GOT3 (cell line): ENCODE results near the gene TNKS1BP1.
"Not testable (repeated sequence)": the region's sequence is repeated elsewhere in the genome, so short reads cannot be mapped to it uniquely, and the experiment has no call there.

Experiments used
- DNase-seq: peaks from one replicate; lab custom pipeline; 2025; ENCODE audit warnings: mixed read lengths; lab: John Stamatoyannopoulos, UW

The TNKS1BP1 gene

DNA sequence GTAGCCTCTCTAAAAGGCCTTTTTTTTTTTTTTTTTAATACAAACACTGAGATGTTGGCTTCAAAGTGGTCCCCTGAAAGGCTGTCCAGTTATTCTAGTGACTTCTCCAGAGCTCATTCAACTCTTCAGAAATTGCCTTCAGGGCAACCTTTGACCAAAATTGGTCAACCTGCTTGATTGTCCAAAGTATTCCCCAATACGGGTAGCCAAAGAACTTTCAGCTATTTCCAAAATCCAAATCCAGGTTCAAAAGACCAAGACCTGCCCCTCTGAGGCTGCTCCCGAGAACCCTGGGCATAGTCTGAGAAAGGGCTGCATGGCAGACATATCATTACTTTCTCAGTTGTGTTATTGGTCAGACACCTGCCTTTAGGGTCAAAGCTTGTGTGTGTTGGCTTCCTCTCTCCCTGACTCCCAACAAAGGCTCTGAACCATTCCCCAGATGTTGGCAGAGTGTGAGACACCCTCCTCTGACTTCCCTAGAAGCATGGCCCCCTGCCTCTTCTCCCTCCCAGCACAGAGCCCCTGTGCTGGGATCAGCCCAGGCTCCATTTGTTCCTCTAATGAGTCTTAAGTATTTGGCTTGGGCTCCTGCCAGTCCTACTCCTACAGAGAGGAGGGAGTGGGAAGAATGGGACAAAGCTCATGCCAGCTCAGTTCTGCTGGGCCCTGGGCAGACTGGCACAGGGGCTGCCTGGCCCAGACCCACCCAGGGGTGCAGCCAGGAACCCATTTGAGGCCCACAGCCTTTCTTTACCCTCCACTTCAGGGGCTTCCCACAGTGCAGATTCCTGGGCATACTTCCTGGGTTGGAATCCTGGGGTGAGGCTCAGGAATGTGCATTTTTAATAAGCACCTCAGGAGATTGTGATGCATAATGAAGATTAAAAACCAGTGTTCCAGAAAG lies 30.3 kb downstream of the TNKS1BP1 start:
- DNase-seq, result no peak

DNA sequence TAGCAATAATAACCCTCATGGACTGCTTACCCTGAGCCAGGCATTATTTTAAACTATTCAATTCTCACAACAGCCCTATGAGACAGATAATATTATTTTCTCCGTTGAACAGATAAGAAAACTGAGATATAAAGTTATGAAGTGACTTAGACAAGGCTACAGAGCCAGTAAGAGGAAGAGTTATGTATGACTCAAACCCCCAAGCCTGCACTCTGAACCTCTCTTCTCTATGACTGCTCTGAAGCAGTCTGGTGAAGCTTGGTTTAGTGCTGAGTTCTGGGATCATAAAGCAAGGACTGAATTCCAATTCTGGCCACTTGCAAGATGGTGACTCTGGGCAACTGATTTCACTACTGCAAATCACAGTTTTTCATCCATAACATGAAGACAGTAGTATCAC lies 34.5 kb downstream of the TNKS1BP1 start:
- no peak for DNase-seq

DNA sequence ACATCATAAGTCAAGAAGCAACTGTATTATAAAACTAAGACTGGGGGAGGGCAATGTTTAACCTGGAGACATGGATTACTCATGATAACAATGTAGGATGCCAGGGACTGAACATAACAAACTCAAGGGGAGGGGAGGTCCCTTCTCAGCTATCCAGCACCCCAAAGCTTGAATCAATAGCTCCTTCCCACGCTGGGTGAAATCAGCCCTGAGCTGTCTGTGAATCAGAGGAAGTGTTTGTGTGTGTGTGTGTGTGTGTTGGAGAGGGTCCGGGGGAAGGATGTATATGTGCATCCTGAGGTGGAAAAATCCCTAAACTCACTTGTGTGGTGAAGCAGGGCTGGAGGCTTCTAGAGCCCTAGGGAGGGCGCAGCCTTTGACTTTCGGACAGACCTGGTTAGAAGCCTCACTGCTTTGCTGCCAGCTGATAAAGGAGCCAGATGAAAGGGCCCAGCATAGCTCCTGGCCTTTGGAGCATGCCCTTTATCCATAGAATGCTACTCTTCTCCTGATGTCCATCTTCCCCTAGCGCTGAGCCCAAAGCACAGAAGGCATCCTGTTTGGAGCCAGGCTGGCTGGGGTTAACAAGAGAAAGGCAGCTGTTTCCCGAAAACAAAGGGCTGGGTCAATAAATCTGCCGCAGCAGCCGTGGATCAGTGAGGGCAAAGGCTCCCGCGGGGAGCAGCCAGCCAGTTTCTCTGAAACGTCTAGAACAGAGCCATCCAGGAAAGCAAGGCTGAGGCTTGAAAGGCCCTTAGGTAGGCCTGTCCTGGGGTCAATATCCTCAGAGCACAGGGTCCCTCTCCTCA lies 35.8 kb downstream of the TNKS1BP1 start:
- DNase-seq, result no peak

DNA sequence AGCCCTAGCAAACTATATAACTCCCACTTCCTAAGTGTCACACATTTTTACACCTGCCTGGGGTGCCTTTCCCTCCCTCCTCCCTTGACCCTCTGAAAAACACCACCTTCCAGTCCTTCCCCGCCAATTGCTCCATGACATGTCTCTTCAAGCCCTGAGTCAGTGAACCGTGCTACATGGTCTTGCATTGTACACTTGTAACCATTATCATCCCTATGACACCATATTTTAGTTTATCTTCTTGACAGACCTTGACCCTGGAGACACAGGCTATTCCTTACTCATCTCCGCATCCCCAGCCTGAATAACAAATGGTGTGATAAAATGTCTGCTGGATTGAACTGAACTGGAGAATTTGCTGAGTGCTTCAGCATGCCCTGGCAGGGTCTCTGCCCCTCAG lies 36.9 kb downstream of the TNKS1BP1 start:
- DNase-seq, result no peak

DNA sequence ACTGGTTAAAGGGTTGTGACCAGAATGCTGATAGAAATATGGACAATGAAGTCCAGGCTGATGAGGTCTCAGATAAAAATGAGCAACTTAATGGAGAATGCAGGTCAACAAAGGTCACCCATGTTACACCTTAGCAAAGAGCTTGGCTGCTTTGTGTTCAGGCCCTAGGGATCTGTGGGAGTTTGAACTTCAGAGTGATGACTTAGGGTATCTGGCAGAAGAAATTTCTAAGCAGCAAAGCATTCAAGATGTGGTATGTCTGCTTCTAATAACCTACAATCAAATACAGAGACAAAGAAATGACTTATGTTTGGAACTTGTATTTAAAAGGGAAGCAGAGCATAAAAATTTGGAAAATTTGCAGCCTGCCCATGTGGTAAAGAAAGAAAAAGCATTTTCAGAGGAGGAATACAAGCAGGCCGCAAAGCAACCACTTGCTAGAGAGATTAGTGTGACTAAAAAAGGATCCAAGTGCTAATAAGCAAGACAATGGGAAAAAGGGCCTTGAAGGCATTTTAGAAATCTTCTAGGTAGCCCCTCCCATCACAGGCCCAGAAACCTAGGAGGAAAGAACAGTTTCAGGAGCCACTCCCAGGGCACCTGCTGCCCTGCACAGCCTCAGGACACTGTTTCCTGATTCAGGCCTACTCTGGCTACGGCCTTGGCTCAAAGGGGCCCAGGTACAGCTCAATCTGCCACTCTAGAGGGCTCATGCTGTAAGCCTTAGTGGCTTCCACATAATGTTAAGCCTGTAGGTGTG lies 41.3 kb downstream of the TNKS1BP1 start:
- no peak for DNase-seq

DNA sequence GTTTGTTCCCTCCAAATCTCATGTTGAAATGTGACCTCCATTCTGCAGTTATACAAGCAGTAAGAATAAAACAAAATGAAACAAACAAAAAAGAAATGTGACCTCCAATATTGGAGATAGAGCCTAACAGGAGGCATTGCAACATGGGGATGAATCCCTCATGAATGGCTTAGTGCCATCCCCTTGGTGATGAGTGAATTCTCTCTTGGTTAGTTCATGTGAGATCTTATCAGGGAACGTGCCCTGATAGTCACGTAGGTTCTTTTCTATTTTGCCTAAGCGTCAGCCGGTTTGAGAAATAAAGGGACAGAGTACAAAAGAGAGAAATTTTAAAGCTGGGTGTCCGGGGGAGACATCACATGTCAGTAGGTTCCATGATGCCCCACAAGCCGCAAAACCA lies 43.2 kb downstream of the TNKS1BP1 start:
- DNase-seq, result not testable (repeated sequence)

DNA sequence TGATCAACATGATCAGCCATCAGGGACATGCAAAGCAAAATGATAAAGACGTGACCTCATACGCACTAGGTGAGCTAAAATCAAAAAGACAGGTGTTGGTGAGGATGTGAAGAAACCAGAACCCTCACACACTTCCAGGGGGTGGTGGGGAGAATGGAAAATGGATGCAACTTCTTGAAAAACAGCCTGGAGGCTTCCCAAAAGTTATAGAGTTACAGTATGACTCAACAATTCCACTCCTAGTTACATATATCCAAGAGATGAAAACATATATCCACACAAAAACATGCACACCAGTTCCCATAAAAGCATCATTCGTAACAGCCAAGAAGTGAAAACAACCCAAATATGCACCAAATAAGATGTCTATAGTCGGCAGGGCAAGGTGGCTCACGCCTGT lies 45.6 kb downstream of the TNKS1BP1 start:
- DNase-seq, result no peak

DNA sequence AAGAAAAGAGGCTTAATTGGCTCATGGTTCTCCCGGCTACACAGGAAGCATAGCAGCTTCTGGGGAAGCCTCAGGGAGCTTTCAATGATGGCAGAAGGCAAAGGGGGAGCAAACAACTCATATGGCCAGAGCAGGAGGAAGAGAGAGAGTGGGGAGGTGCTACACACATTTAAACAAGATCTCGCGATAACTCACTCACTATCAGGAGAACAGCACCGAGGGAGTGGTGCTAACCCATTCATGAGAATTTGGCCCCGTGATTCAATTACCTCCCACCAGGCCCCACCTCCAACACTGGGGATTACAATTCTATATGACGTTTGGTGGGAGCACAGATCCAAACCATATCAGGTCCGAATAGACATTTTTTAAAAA lies 46.0 kb downstream of the TNKS1BP1 start:
- DNase-seq, result no peak

DNA sequence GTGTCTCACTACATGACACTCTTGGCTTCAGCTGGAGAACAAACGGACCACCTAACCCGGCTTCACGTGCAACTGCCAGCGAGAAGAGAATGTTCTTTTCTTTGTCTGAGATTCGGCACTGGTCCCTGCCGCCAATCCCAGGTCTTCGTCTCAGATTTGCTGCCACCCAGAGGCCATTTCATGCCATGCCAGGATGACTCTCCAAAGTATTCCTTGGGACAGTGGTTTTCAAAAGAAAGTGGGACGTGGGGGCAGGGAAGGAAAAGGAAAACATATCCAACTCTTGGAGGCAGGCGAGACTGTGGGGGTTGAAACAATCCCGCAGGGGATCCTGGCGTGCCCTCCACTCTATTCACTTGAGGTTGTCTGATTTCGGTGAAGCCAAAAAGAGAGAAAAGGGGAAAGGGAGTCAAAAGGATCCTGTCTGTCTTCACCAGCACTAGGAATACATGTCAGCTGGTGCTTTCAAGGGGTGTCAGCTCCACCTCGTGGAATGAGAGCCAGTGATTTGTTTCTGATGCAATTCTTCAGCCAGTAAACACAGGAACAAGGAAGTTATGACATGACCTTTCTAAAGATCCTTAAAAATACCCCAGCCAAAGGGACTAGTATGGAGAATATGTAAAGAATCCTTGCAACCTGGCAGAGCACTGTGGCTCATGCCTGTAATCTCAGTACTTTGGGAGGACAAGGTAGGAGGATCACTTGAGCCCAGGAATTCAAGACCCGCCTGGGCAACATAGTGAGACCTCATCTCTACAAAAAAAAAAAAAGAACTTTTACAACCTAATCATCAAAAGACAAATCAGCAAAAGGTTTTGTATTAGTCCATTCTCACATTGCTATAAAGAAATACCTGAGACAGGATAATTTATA lies 46.7 kb downstream of the TNKS1BP1 start:
- peak; percentile 44 for DNase-seq

DNA sequence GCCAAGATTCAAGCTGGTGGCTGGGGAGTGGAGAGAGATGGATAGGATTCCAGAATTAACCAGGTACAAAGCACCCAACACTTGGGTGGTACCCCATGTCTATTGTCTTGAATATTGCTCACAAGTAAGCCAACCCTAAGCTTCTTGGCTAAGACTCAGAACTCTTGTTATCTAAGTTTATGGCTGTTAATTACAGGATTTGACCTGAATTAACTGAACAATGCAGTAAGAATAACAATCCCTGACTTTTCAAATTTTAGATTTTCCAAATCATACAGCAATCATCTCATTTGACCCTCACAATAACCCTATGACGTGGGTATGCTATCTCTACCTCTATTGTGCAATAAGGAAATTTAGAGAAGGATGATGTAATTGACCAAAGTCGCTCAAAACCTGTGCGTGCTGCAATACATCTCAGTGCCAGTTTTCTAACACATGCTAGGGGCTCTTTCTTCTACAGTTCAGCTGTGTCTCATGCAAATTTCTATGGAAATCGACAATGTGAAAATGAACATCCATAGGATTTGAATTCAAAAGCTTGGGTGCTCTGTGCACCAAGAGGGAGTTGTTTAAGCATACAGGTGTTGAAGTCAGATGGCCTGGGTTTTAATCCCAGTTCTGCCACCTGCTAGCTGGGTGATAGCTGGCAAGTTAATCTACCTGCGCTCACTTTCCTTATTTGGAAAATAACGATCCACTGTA lies 47.6 kb downstream of the TNKS1BP1 start:
- no peak for DNase-seq

DNA sequence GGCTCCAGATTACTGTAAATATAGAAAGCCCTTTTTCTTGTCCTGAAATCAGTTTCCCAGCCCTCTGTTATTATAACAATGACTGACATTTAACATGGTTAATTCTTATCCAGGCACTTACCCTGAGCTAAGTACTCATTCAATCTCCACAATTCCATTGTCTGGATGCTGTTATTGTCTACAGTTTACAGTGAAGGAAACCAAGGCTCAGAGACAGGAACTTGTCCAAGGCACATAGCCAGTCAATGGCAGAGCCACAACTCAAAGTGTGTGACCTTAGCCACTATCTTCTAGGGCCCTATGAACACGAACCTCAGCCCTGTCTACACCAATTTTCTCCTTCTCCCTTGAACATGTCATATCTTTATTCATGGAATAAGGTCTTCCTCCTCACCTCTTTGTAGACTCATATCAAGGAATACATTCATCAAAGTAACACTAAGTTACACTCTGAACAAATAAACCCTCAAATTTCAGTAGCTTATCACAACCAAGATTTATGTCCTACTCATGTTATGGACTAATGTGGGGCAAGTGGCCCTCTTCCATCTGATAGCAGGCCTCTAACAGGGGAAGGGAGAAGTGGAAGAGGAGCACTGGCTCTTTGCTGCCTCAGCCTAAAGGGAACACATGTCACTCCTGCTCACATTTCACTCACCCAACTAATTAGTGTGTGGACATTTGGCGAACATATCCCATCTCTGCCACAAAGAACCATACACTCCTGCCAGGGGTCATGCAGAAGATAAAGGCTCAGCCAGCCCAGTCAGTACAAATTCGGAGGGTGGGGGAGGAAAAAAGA lies 48.4 kb downstream of the TNKS1BP1 start:
- no peak for DNase-seq

DNA sequence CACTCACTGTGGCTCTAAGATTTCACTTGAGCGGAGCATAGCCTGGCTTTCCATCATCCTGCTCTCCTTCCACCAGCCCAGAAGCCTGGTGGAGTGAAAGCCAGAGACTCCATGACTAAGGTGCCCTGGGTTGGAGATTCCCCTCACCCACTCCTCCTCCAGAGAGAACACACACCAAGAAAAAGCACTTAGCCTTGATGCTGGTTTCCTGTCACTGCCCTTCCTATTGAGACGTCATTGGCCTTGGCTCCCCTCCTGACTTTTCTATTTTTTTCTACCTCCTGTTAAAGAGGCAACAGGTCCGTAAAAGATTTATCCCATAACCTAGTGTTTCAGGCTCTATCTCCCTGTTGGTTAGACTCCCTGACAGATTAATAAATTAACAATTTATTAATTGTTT lies 49.2 kb downstream of the TNKS1BP1 start:
- no peak for DNase-seq

DNA sequence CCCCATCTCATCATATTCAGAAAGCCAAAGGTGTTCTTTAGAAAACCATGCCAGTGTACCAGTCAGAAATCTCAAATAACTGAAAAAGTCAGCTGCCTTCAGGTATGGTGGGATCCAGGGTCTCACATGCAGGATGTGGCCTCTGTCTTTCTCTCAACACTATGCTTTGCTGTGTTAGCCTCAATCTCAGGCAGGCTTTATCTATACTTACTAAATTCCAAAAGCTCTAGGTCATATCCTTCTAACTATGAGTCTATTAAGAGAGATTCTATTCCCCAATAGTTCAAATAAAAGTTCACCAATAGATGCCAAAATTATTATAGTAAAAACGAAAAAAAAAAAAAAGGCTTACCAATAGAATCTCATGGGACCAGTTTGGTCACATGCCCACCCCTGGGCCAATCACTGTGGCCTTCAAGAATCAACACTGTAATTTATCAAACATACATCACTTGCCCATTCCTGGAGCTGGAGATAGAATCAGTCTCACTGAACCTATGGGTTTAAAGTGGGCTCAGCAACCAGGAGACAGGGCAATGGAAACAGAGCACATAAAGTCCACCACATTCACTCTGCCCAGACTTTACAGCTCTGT lies 49.8 kb downstream of the TNKS1BP1 start:
- DNase-seq, result no peak

DNA sequence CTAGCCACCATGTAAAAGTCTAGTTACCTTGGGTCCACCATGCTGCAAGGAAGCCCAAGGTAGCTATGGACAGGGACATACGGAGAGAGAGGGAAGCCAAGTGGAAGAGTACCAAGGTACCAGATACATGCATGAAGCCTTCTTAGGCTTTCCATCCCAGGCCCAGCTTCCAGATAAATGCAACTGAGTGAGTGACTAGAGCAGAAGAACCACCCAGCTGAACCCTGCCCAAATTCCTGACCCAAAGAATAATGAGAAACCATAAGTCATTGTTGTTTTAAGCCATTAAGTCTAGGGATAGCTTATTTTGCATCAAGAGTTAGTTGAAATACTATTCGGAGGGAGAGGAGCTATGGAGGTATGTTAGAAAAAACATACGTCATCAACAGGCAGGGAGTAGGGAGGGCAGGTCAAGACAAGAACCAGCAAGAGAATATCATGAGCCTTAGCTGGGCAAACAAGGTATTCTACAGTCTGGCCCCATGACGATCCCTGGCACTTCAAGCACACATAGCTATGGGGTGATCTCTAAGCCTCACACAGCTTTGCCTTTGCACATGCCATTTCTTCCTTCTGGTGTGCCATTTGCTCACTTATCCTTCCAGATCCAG lies 51.2 kb downstream of the TNKS1BP1 start:
- DNase-seq, result no peak

DNA sequence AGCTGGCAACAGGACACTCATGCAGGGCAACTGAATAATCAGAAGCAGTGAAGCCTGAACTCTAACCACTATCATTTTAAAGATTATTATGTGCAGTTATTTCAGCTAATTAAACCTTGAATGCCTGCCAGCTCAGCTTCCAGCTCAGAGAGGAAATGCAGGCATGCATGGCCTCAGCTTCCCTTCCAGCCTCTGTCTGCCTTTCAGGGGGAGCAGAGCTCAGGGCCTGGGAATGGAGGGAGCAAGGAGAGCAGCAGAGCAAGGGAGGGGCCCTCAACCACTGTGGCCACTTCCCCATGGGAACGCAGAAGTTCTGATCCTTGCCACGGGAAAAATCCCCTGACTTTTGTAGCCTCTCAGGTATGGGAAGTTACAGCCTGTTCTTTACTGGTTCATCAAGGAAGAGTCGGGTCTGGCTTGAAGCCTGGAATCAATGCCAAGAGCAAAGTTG lies 55.2 kb downstream of the TNKS1BP1 start:
- no peak for DNase-seq

DNA sequence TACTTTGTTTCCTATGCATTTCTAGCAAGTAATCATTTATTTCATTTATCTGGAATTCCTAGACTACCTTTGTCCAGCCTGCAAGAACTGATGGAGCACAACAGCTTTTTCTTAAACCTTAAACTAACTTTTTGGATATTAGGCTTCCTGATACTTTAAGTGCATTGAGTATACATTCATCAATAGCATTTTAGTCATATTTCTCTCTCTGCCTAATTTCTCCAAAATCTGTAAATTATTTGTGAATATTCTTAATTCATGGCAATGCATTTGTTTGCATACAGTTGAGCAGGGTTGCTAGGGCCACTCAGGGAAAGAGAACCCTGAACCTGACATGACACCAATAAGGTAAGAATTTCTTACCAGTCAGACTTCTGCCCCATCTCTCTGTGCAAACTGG lies 58.6 kb downstream of the TNKS1BP1 start:
- DNase-seq, result no peak

DNA sequence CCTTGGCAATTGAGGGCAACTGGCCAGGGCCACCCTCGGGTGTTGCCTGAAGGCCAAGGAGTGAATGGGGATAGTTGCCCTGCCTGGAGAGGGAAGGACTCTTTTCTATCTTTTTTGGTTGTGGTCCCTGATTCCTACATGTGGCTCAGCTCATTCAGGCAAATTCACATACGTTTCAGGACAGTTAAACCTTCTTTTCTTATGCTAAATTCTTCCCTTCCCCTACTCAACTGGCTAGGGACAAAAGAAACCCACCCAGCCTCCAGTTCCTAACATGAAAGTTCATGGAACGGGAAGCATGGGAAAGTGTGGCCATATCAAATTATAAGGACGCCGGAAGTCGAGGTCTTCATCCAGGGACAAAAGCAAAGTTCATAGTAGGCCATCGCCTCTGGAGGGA lies 61.4 kb downstream of the TNKS1BP1 start:
- no peak for DNase-seq

DNA sequence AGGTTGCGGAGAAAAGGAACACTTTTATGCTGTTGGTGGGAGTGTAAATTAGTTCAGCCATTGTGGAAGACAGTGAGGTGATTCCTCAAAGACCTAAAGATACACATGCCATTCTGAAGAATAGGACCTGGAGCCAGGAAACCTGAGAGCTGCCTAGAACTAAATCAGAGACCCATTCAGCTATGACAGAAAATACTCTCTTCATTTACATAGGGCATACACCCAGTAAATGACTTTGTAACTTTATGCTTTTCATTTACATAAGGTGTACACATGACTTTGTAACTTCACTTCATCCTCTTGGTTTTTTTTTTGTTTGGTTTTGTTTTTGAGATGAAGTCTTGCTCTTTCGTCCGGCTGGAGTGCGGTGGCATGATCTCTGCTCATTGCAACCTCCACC lies 62.6 kb downstream of the TNKS1BP1 start:
- no peak for DNase-seq
